PC-3 (cell line): Measurements from ENCODE around the gene RPS6KA2. TPM values are rescaled to one million over a fixed set of nuclear protein-coding genes. Genes with fewer than 3 reads are reported as not detected.

Source experiments
- ATAC-seq: fragments of 200-7000 bp; cut with Tn5 transposase; 2 replicates; pipeline ENCODE4 v1.9.1; 2020; ENCODE audit warnings: mild to moderate bottlenecking, moderate library complexity
- BruUV-seq: library from RNA; stranded (reverse); fragments of 400-500 nt; replicated peaks from 2 replicates; lab custom pipeline; 2021; lab: Mats Ljungman, UMichigan
- CTCF ChIA-PET: fragments of 300-600 bp; sonication (Branson Sonifier 250); formaldehyde crosslinking; loops from one replicate; lab custom pipeline; 2022; ENCODE audit warnings: antibody characterized with exemption; lab: Charles Lee
- POLR2A ChIA-PET: fragments of 300-600 bp; sonication (Branson Sonifier 250); formaldehyde crosslinking; loops from one replicate; lab custom pipeline; 2022; ENCODE audit warnings: antibody characterized with exemption; ENCODE audit not compliant: unreplicated experiment; lab: Charles Lee
- DNase-seq: peaks from one replicate; pipeline ENCODE4 v3.0.0-alpha.2; 2015
- H2AFZ ChIP-seq: fragments of 300-600 bp; sonication (generic); 2 replicates; pipeline ENCODE4 v1.6.0; 2016; ENCODE audit warnings: antibody characterized with exemption, low read length
- H3F3A ChIP-seq: fragments of 300-600 bp; sonication (generic); one replicate; pipeline ENCODE4 v1.6.0; 2017; ENCODE audit warnings: antibody characterized with exemption, low read length, control low read depth, mild to moderate bottlenecking; ENCODE audit not compliant: unreplicated experiment
- H3K27ac ChIP-seq: fragments of 300-600 bp; sonication (generic); 2 replicates; pipeline ENCODE4 v1.5.1; 2016; ENCODE audit warnings: mild to moderate bottlenecking, low read length
- H3K27me3 ChIP-seq: fragments of 300-600 bp; sonication (generic); 2 replicates; pipeline ENCODE4 v1.6.1; 2016; ENCODE audit warnings: low read length, mixed read lengths
- H3K36me3 ChIP-seq: fragments of 300-600 bp; sonication (generic); 2 replicates; pipeline ENCODE4 v1.6.1; 2016; ENCODE audit warnings: low read depth, mixed run types, low read length, mixed read lengths
- H3K4me1 ChIP-seq: fragments of 300-600 bp; sonication (generic); 2 replicates; pipeline ENCODE4 v1.5.1; 2016; ENCODE audit warnings: low read length; ENCODE audit not compliant: insufficient read depth
- H3K4me2 ChIP-seq: fragments of 300-600 bp; sonication (generic); 2 replicates; pipeline ENCODE4 v1.6.0; 2016; ENCODE audit warnings: low read length
- H3K4me3 ChIP-seq: fragments of 300-600 bp; sonication (generic); 2 replicates; pipeline ENCODE4 v1.5.1; 2016; ENCODE audit warnings: mild to moderate bottlenecking, low read length, mixed read lengths
- H3K79me2 ChIP-seq: fragments of 300-600 bp; sonication (generic); 2 replicates; pipeline ENCODE4 v1.6.1; 2017; ENCODE audit warnings: low read length, mixed read lengths
- H3K9ac ChIP-seq: fragments of 300-600 bp; sonication (generic); 2 replicates; pipeline ENCODE4 v1.6.0; 2016; ENCODE audit warnings: mild to moderate bottlenecking, low read length
- H3K9me2 ChIP-seq: fragments of 300-600 bp; sonication (generic); replicated peaks from 2 replicates; pipeline ENCODE4 v1.6.1; 2016; ENCODE audit warnings: mixed run types, low read length, mixed read lengths
- H3K9me3 ChIP-seq: fragments of 300-600 bp; sonication (generic); 2 replicates; pipeline ENCODE4 v1.6.1; 2016; ENCODE audit warnings: low read length, mixed read lengths
- H4K20me1 ChIP-seq: fragments of 300-600 bp; sonication (generic); 2 replicates; pipeline ENCODE4 v1.6.1; 2016; ENCODE audit warnings: low read length, mixed read lengths
- CTCF ChIP-seq: fragments of 300-600 bp; sonication (generic); conservative IDR thresholded peaks from 2 replicates; pipeline ENCODE4 v1.5.1; 2017; ENCODE audit warnings: antibody characterized with exemption, low read depth, mild to moderate bottlenecking, low read length
- EZH2 ChIP-seq: fragments of 300-600 bp; sonication (generic); IDR thresholded peaks from one replicate; pipeline ENCODE4 v1.6.1; 2017; ENCODE audit warnings: antibody characterized with exemption, mild to moderate bottlenecking, low read length; ENCODE audit not compliant: unreplicated experiment
- EZH2phosphoT487 ChIP-seq: fragments of 300-600 bp; sonication (generic); IDR thresholded peaks from 2 replicates; pipeline ENCODE4 v1.6.1; 2018; ENCODE audit warnings: mild to moderate bottlenecking, antibody characterized with exemption, low read length, borderline replicate concordance
- intact Hi-C: fragments of 100-400 bp; cut with micrococcal nuclease; formaldehyde crosslinking; loops from 2 replicates; pipeline ENCODE4 v1.9.0; 2023
- total RNA-seq: library from RNA; depleted of rRNA; stranded (reverse); fragments of >200 nt; gene quantifications from 2 replicates; pipeline ENCODE4 v1.2.3, GENCODE V29; 2014

RPS6KA2 gene
- total RNA-seq, 1 experiment from 2014 or later: 5.1 TPM

- ATAC-seq (no peak), DNase-seq (no peak)
- Histone ChIP-seq H3K4me1 (peaks cover 10% of the 10 kb centered on the region; the same call in 1 of the 2 replicates), H3F3A (no peaks in the 10 kb centered on the region), H3K4me2 (no peak overlapping the region), H3K4me3 (no peak overlapping the region), H4K20me1 (no peaks in the 10 kb centered on the region), H3K27me3 (no peaks in the 10 kb centered on the region), H3K9me2 (no peaks in the 10 kb centered on the region), H2AFZ (no peak overlapping the region), H3K27ac (no peak overlapping the region), H3K79me2 (no peaks in the 10 kb centered on the region), H3K9me3 (no peaks in the 10 kb centered on the region), H3K9ac (no peak overlapping the region), H3K36me3 (no peaks in the 10 kb centered on the region)
- no TSS peak for BruUV-seq
- TF ChIP-seq CTCF (no peak), EZH2phosphoT487 (no peak), EZH2 (no peak)
- ChIA-PET CTCF (no interaction called here), POLR2A (no interaction called here)
- intact Hi-C loops: no loop called here
Observed at GRCh38 chr6:166422201-166422940, 204.7 kb downstream of the RPS6KA2 start.

GRCh38 chr6:166420351-166420750 lies 206.7 kb downstream of the RPS6KA2 start:
- Histone ChIP-seq H3K4me3 (no peak overlapping the region), H3K79me2 (no peaks in the 10 kb centered on the region), H3F3A (no peaks in the 10 kb centered on the region), H3K4me1 (peaks cover 10% of the 10 kb centered on the region; the same call in 1 of the 2 replicates), H4K20me1 (no peaks in the 10 kb centered on the region), H3K27ac (no peak overlapping the region), H3K27me3 (no peaks in the 10 kb centered on the region), H3K9me3 (no peaks in the 10 kb centered on the region), H3K4me2 (no peak overlapping the region), H3K9me2 (no peaks in the 10 kb centered on the region), H3K9ac (no peak overlapping the region), H2AFZ (no peak overlapping the region), H3K36me3 (no peaks in the 10 kb centered on the region)
- ATAC-seq (peak; percentile 78), DNase-seq (peak; percentile 55)
- ChIA-PET CTCF (no interaction called here), POLR2A (no interaction called here)
- TF ChIP-seq EZH2phosphoT487: no peak
- TF ChIP-seq EZH2: no peak
- peak; percentile 43; the same call in 1 of the 2 replicates for TF ChIP-seq CTCF
- BruUV-seq: no TSS peak
- intact Hi-C loops: no loop called here

GRCh38 chr6:166419717-166420116 lies 207.3 kb downstream of the RPS6KA2 start:
- no peaks in the 10 kb centered on the region for H4K20me1 ChIP-seq
- no peaks in the 10 kb centered on the region for H3K36me3 ChIP-seq
- no peak overlapping the region for H3K9ac ChIP-seq
- H3K27ac ChIP-seq: no peak overlapping the region
- TF ChIP-seq CTCF: no peak
- no peak for TF ChIP-seq EZH2phosphoT487
- no peak for TF ChIP-seq EZH2
- no TSS peak for BruUV-seq
- no peaks in the 10 kb centered on the region for H3F3A ChIP-seq
- ChIA-PET CTCF (no interaction called here), POLR2A (no interaction called here)
- no peak overlapping the region for H2AFZ ChIP-seq
- intact Hi-C loops: no loop called here
- no peak overlapping the region for H3K4me3 ChIP-seq
- H3K9me3 ChIP-seq: no peaks in the 10 kb centered on the region
- H3K4me2 ChIP-seq: no peak overlapping the region
- no peaks in the 10 kb centered on the region for H3K27me3 ChIP-seq
- H3K9me2 ChIP-seq: no peaks in the 10 kb centered on the region
- H3K4me1 ChIP-seq: peaks cover 10% of the 10 kb centered on the region; the same call in 1 of the 2 replicates
- DNase-seq (no peak), ATAC-seq (no peak)
- H3K79me2 ChIP-seq: no peaks in the 10 kb centered on the region
